Activated naive CD8-positive, alpha-beta T cell treated with anti-CD3 and anti-CD28 coated beads, Interleukin-2, amount 10 ng/mL, durations not matched to agents 7 days and 5 days (primary cell): ENCODE measurements around the gene CARD19. TPM values are rescaled to one million over a fixed set of nuclear protein-coding genes. Genes with fewer than 3 reads are reported as not detected.

Source experiments
- ATAC-seq: fragments of 150-1000 bp; cut with Tn5 transposase; one replicate; pipeline ENCODE4 v1.10.0; 2021; ENCODE audit warnings: low read depth, moderate library complexity
- POLR2A ChIA-PET: fragments of 350-600 bp; sonication (Branson Sonifier 250); formaldehyde crosslinking; loops from one replicate; lab custom pipeline; 2021; ENCODE audit warnings: antibody characterized with exemption; lab: Charles Lee
- DNase-seq: peaks from one replicate; pipeline ENCODE4 v3.0.0; 2021
- H3K27ac Mint-ChIP-seq: one replicate; pipeline ENCODE4 v1.8.0; 2022; ENCODE audit warnings: mild to moderate bottlenecking, mixed read lengths
- H3K27me3 Mint-ChIP-seq: one replicate; pipeline ENCODE4 v1.8.0; 2022; ENCODE audit warnings: mild to moderate bottlenecking, moderate library complexity, mixed read lengths
- H3K36me3 Mint-ChIP-seq: one replicate; pipeline ENCODE4 v1.8.0; 2021; ENCODE audit warnings: mild to moderate bottlenecking, mixed read lengths
- H3K4me1 Mint-ChIP-seq: one replicate; pipeline ENCODE4 v1.8.0; 2021; ENCODE audit warnings: mixed read lengths
- H3K4me3 Mint-ChIP-seq: one replicate; pipeline ENCODE4 v1.8.0; 2022; ENCODE audit warnings: mild to moderate bottlenecking, moderate library complexity, mixed read lengths
- H3K9me3 Mint-ChIP-seq: one replicate; pipeline ENCODE4 v1.8.0; 2021; ENCODE audit warnings: mixed read lengths
- total RNA-seq, 2 experiments: library from RNA; stranded (reverse); gene quantifications; one replicate each; pipeline ENCODE4 v1.2.3, GENCODE V29; 2021

CARD19 gene
- total RNA-seq, 2 experiments from 2014 or later = 68.1 to 68.2 TPM

GRCh38 chr9:93058355-93059010 lies 37.5 kb upstream of the CARD19 start, which contains the start of gene SUSD3:
Gene SUSD3, plus strand, starts transcription at chr9:93058701. Its CDS starts 42 bp downstream, at chr9:93058743.
- Mint-ChIP-seq H3K4me1 (peaks cover 42% of the 10 kb centered on the region), H3K36me3 (peaks cover 4% of the 10 kb centered on the region), H3K27me3 (no peaks in the 10 kb centered on the region)

GRCh38 chr9:93059011-93059714 lies 36.9 kb upstream of the CARD19 start:
- peaks cover 5% of the 10 kb centered on the region for H3K36me3 Mint-ChIP-seq
- no peaks in the 10 kb centered on the region for H3K9me3 Mint-ChIP-seq
- H3K27ac Mint-ChIP-seq = peak overlapping the region; percentile 93
- peak; percentile 9 for ATAC-seq
- peaks cover 44% of the 10 kb centered on the region for H3K4me1 Mint-ChIP-seq
- H3K4me3 Mint-ChIP-seq = peak overlapping the region; percentile 95
- peak; percentile 65 for DNase-seq
- POLR2A ChIA-PET = interaction anchor here (0.6 to 3.2 kb wide), 16 partner anchors 8 to 96 kb away, joined by 3 to 39 read pairs (median 4); partner anchors contain the start of genes CARD19 and NINJ1
- no peaks in the 10 kb centered on the region for H3K27me3 Mint-ChIP-seq

More at GRCh38 chr9:93058355-93059010, 37.5 kb upstream of the CARD19 start, which contains the start of gene SUSD3:
- DNase-seq = peak; percentile 79
- Mint-ChIP-seq H3K27ac (peak within 1 kb of the TSS; percentile 93), H3K4me3 (peak within 1 kb of the TSS; percentile 95), H3K9me3 (no peaks in the 10 kb centered on the region)
- POLR2A ChIA-PET = interaction anchor here (0.8 to 3.2 kb wide), 8 partner anchors 7 to 96 kb away, joined by 3 to 39 read pairs (median 8); partner anchors contain the start of gene CARD19
- ATAC-seq = peak; percentile 56

DNA sequence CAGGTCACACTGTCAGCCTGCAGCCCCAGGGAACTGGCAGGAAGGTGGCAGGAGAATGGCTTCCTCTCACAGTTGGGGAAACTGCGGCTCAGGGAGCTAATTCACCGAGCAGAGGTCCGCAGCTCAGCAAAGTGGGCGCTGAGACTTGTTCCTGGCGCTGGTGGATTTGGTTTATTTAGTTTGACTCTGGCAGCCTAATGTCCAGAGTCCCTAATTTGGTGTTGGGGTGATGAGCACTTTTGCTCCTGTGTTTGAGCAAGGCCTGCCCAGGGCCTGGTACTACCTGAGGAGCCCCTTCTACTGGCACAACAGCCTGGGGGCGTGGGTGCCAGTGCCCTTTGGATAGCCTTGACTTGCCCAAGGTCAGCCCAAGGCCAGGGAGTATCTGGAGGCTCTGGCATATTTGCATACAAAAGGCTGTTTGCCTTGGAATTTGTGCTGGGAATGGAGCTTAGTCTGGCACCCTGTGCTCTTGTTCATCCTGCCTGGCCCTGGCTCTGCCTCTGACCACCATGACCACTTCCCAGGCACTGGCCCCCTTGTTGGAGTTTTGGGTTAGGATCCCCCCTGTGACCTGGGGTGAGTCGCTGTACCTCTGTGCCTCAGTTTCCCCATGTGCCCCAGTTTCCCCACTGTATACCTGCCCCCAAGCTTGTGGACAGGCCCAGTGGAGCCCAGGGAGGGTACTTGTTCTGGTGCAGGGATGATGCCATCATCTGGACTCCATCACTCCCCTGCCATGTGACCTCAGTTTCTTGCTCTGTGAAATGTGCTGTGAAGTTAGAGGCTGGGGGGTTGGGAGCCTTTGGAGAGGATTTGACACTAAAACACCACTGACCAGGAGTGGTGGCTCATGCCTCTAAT lies 36.1 kb upstream of the CARD19 start:
- H3K9me3 Mint-ChIP-seq = no peaks in the 10 kb centered on the region

GRCh38 chr9:93060746-93061259 lies 35.2 kb upstream of the CARD19 start:
- Mint-ChIP-seq H3K27me3 (no peaks in the 10 kb centered on the region), H3K27ac (peak overlapping the region; percentile 93), H3K4me3 (peak overlapping the region; percentile 95), H3K4me1 (peaks cover 54% of the 10 kb centered on the region), H3K9me3 (no peaks in the 10 kb centered on the region), H3K36me3 (peaks cover 12% of the 10 kb centered on the region)
- ATAC-seq (no peak), DNase-seq (no peak)
- POLR2A ChIA-PET = interaction anchor here (0.9 to 3.2 kb wide), 12 partner anchors 11 to 104 kb away, joined by 3 to 39 read pairs (median 4); partner anchors contain the start of genes CARD19 and NINJ1

More for the DNA sequence above, 36.1 kb upstream of the CARD19 start:
- Mint-ChIP-seq H3K4me3 (peak overlapping the region; percentile 95), H3K27me3 (no peaks in the 10 kb centered on the region), H3K27ac (peak overlapping the region; percentile 93), H3K36me3 (peaks cover 7% of the 10 kb centered on the region), H3K4me1 (peaks cover 51% of the 10 kb centered on the region)
- peak; percentile 56 for DNase-seq
- POLR2A ChIA-PET = interaction anchor here (0.6 to 3.2 kb wide), 21 partner anchors 9 to 103 kb away, joined by 3 to 39 read pairs (median 3); partner anchors contain the start of genes CARD19 and NINJ1
- ATAC-seq = no peak

DNA sequence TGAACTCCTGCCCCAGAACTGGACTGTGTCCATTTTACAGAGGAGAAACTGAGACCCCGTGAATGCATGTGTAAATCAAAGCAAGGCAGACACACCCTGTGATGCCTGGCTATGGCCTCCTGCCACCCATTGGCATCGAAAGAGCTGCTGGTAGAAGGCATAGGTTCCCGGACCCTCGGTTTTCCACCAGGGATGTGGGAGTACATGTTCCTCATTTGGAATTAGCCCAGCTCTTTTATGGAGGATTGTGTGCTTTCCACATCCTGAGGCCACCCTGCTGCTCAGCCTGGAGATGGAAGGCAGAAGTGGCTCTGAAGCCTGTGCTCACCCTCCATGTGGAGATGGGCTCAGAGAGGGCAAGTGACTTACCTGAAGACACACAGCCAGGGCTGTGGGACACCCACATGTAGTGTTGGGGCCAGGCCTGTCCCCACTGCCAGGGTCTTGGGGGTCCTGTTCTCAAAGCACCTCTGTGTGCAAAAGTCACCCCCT lies 34.7 kb upstream of the CARD19 start:
- Mint-ChIP-seq H3K4me3 (peak overlapping the region; percentile 95), H3K9me3 (no peaks in the 10 kb centered on the region), H3K27me3 (no peaks in the 10 kb centered on the region), H3K27ac (peak overlapping the region; percentile 93), H3K36me3 (peaks cover 16% of the 10 kb centered on the region), H3K4me1 (peaks cover 54% of the 10 kb centered on the region)
- POLR2A ChIA-PET = interaction anchor here (1.0 to 3.2 kb wide), 6 partner anchors 22 to 104 kb away, joined by 3 to 39 read pairs (median 4); partner anchors contain the start of gene CARD19
- DNase-seq = no peak
- ATAC-seq = no peak

GRCh38 chr9:93061791-93062763 lies 33.9 kb upstream of the CARD19 start:
- H3K9me3 Mint-ChIP-seq = no peaks in the 10 kb centered on the region
- H3K36me3 Mint-ChIP-seq = peaks cover 21% of the 10 kb centered on the region
- POLR2A ChIA-PET = interaction anchor here (0.8 to 3.2 kb wide), 7 partner anchors 21 to 505 kb away, joined by 3 to 39 read pairs (median 3); partner anchors contain the start of gene CARD19
- H3K4me1 Mint-ChIP-seq = peaks cover 58% of the 10 kb centered on the region
- H3K4me3 Mint-ChIP-seq = peak overlapping the region; percentile 95
- H3K27me3 Mint-ChIP-seq = no peaks in the 10 kb centered on the region
- no peak for DNase-seq
- ATAC-seq = no peak
- peak overlapping the region; percentile 93 for H3K27ac Mint-ChIP-seq

GRCh38 chr9:93064392-93065134 lies 31.5 kb upstream of the CARD19 start:
- POLR2A ChIA-PET = interaction anchor here (0.6 to 4.7 kb wide), 28 partner anchors 11 to 297 kb away, joined by 3 to 58 read pairs (median 4); partner anchors contain the start of genes CARD19 and NINJ1
- Mint-ChIP-seq H3K9me3 (no peaks in the 10 kb centered on the region), H3K4me3 (peak overlapping the region; percentile 76), H3K4me1 (peaks cover 61% of the 10 kb centered on the region), H3K27me3 (no peaks in the 10 kb centered on the region), H3K27ac (peak overlapping the region; percentile 95), H3K36me3 (peaks cover 37% of the 10 kb centered on the region)
- peak; percentile 82 for DNase-seq
- peak; percentile 89 for ATAC-seq

DNA sequence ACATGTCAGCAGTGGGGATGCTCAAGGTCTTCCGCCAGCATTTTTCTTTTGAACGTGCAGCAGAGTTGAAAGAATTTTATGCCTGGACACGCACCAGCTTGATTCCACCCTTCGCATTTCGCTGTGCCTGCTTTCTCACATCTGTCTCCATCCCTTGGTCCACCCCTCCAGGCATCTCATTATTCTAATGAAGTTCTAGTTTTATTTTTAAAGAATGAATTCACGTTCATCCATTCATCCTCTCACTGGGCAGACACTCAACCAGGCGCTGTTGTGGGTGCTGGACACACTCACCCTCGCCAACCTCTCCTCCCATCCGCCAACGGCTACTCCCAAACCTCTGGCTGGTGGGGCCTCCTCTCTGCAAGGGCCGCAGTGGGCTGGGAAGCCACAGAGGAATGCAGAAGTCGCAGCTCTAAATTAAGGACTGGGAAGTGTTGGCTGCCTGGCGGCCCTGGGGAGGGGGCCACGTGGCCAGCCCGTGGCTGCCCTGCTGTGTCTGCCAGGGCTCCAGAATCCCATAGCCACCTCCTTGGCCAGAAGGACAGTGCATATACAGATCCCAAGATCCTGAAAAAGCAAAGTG lies 30.8 kb upstream of the CARD19 start:
- peaks cover 37% of the 10 kb centered on the region for H3K36me3 Mint-ChIP-seq
- peak overlapping the region; percentile 95 for H3K27ac Mint-ChIP-seq
- ATAC-seq = no peak
- POLR2A ChIA-PET = interaction anchor here (0.6 to 4.7 kb wide), 24 partner anchors 10 to 298 kb away, joined by 3 to 58 read pairs (median 4); partner anchors contain the start of gene CARD19
- peak overlapping the region; percentile 76 for H3K4me3 Mint-ChIP-seq
- H3K9me3 Mint-ChIP-seq = no peaks in the 10 kb centered on the region
- DNase-seq = no peak
- no peaks in the 10 kb centered on the region for H3K27me3 Mint-ChIP-seq
- peaks cover 58% of the 10 kb centered on the region for H3K4me1 Mint-ChIP-seq

DNA sequence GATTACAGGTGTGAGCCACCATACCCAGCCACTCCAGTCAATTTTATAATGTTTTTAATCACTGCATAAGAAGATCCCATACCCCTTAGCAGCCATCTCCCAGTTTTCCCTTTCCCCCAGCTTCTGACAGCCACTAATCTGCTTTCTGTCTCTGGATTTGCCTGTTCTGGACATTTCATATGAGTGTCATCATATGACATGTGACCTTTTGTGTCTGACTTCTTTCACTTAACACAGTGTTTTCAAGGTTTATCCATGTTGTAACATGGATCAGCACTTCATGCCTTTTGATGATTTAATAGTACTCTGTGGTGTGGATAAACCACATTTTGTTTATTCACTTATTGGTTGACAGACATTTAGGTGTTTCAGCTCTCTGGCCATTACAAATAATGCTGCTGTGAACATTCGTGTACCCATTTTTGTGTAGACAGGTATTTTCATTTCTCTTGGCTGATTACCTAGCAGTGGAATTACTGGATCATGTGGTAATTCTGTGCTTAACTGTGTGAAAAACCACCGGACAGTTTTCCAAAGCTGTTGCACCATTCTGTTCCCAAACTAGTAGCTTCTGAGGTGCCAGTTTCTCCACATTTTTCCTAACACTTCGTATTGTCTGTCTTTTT lies 28.9 kb upstream of the CARD19 start:
- H3K4me3 Mint-ChIP-seq = no peak overlapping the region
- DNase-seq (no peak), ATAC-seq (no peak)
- POLR2A ChIA-PET = interaction anchor here (1.4 to 4.7 kb wide), 2 partner anchors 22 to 30 kb away, joined by 4 to 58 read pairs; partner anchors contain the start of gene CARD19
- H3K27ac Mint-ChIP-seq = peak overlapping the region; percentile 63
- H3K4me1 Mint-ChIP-seq = peaks cover 44% of the 10 kb centered on the region
- no peaks in the 10 kb centered on the region for H3K9me3 Mint-ChIP-seq
- H3K36me3 Mint-ChIP-seq = peaks cover 45% of the 10 kb centered on the region
- no peaks in the 10 kb centered on the region for H3K27me3 Mint-ChIP-seq

GRCh38 chr9:93068956-93069355 lies 27.1 kb upstream of the CARD19 start:
- no peak for ATAC-seq
- Mint-ChIP-seq H3K36me3 (peaks cover 46% of the 10 kb centered on the region), H3K4me3 (no peak overlapping the region), H3K27me3 (no peaks in the 10 kb centered on the region), H3K4me1 (peaks cover 32% of the 10 kb centered on the region), H3K27ac (no peak overlapping the region), H3K9me3 (no peaks in the 10 kb centered on the region)
- DNase-seq = no peak
- POLR2A ChIA-PET = no interaction called here
